ENCODE measurements around the gene MEIS1.

DNA sequence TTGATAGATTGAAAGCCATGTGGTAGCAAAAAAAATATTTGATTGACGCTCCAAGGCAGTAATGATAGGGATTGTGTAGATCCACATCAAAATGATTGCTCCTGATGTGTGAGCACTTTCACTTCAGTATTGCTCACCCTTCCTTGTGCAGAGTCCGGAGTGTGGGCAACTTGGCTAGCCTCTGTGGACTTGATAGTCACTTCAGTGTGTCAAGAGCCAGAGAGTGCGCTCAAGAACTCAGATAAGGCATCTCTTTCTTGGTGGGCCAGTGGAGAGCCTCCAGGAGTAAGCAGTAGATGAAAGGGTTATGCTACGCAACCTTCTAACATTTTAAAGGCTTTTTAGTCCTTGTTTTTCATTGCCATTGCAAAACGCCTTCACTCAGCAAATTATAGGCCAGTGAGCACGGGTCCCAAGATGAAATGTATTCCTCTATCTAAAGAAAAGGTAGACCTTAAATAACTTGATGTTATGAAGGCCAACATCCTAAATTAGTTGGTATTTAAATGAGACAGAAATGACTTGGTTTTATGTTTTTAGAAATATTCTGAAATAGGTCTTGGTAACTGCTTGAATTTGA is 84.4 kb downstream of the MEIS1 start:
- TF ChIP-seq, protein P1, sequence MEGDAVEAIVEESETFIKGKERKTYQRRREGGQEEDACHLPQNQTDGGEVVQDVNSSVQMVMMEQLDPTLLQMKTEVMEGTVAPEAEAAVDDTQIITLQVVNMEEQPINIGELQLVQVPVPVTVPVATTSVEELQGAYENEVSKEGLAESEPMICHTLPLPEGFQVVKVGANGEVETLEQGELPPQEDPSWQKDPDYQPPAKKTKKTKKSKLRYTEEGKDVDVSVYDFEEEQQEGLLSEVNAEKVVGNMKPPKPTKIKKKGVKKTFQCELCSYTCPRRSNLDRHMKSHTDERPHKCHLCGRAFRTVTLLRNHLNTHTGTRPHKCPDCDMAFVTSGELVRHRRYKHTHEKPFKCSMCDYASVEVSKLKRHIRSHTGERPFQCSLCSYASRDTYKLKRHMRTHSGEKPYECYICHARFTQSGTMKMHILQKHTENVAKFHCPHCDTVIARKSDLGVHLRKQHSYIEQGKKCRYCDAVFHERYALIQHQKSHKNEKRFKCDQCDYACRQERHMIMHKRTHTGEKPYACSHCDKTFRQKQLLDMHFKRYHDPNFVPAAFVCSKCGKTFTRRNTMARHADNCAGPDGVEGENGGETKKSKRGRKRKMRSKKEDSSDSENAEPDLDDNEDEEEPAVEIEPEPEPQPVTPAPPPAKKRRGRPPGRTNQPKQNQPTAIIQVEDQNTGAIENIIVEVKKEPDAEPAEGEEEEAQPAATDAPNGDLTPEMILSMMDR (conservative IDR thresholded peaks at IDR 0.05; ENCODE audit: low read length): no peak
- no peak for TF ChIP-seq EZH2phosphoT487 (IDR thresholded peaks at IDR 0.05; ENCODE audit: borderline replicate concordance, low read depth, low read length)
